Glutamatergic neuron (in vitro differentiated cells): ENCODE results near the gene USP17L24. TPM values are rescaled to one million over a fixed set of nuclear protein-coding genes. Genes with fewer than 3 reads are reported as not detected.

ENCODE experiments used
- total RNA-seq: library from RNA; stranded (reverse); fragmentation: NEBNext Ultra II Directional; extraction: Animal tissue kit (Norgen Biotek cat#: 25700); gene quantifications from one replicate; pipeline ENCODE4 v1.2.1, GENCODE V29; 2021; ENCODE audit not compliant: unreplicated experiment

The USP17L24 gene
- total RNA-seq, 1 donor from 2014 or later: not detected

Other genes starting within 250 kb of the USP17L24 start
- gene FAM90A26, start 154.8 kb upstream of the USP17L24 start, total RNA-seq: not detected
- gene USP17L10, start 114.5 kb upstream of the USP17L24 start, total RNA-seq: not detected
- 0.42 TPM for gene USP17L11, start 109.8 kb upstream of the USP17L24 start, total RNA-seq
- gene USP17L12, start 105.0 kb upstream of the USP17L24 start, total RNA-seq: not detected
- gene USP17L13, start 100.3 kb upstream of the USP17L24 start, total RNA-seq: not detected
- not detected for gene USP17L15, start 90.8 kb upstream of the USP17L24 start, total RNA-seq
- not detected for gene USP17L17, start 81.3 kb upstream of the USP17L24 start, total RNA-seq
- gene USP17L18, start 76.5 kb upstream of the USP17L24 start, total RNA-seq: not detected
- not detected for gene USP17L19, start 71.8 kb upstream of the USP17L24 start, total RNA-seq
- not detected for gene USP17L20, start 67.0 kb upstream of the USP17L24 start, total RNA-seq
- gene USP17L21, start 62.3 kb upstream of the USP17L24 start, total RNA-seq: not detected
- gene USP17L22, start 57.5 kb upstream of the USP17L24 start, total RNA-seq: not detected
- gene USP17L25, start 4.7 kb downstream of the USP17L24 start, total RNA-seq: not detected
- gene USP17L26, start 9.5 kb downstream of the USP17L24 start, total RNA-seq: not detected
- gene USP17L5, start 14.2 kb downstream of the USP17L24 start, total RNA-seq: not detected
- not detected for gene USP17L27, start 19.0 kb downstream of the USP17L24 start, total RNA-seq
- gene USP17L28, start 23.7 kb downstream of the USP17L24 start, total RNA-seq: not detected
- gene USP17L29, start 28.5 kb downstream of the USP17L24 start, total RNA-seq: not detected
- gene USP17L30, start 38.0 kb downstream of the USP17L24 start, total RNA-seq: not detected
- not detected for gene DEFB131A, start 119.2 kb downstream of the USP17L24 start, total RNA-seq